T-helper 1 cell treated with Interleukin-12 subunit alpha and Interleukin-12 subunit beta and Interleukin-4 antibody, amounts not matched to agents 30 μg/mL and 1 μg/mL, for 36 hours (primary cell): Measurements from ENCODE around the gene CD22.
A peak's percentile ranks its signal among the peaks of the same experiment; 100 is the strongest.
"Not testable (repeated sequence)": the region's sequence is repeated elsewhere in the genome, so short reads cannot be mapped to it uniquely, and the experiment has no call there.

ENCODE experiments used
- H3K27ac Mint-ChIP-seq: one replicate; pipeline ENCODE4 v1.8.0; 2021; ENCODE audit warnings: mild to moderate bottlenecking, mixed read lengths
- H3K27me3 Mint-ChIP-seq: one replicate; pipeline ENCODE4 v1.8.0; 2021; ENCODE audit warnings: low read depth, mixed read lengths
- H3K36me3 Mint-ChIP-seq: one replicate; pipeline ENCODE4 v1.8.0; 2021; ENCODE audit warnings: low read depth, mixed read lengths
- H3K4me1 Mint-ChIP-seq: one replicate; pipeline ENCODE4 v1.8.0; 2021; ENCODE audit warnings: low read depth, mixed read lengths
- H3K4me3 Mint-ChIP-seq: one replicate; pipeline ENCODE4 v1.8.0; 2021; ENCODE audit warnings: mild to moderate bottlenecking, moderate library complexity, mixed read lengths
- H3K9me3 Mint-ChIP-seq: one replicate; pipeline ENCODE4 v1.8.0; 2021; ENCODE audit warnings: mixed read lengths

CD22 gene

DNA sequence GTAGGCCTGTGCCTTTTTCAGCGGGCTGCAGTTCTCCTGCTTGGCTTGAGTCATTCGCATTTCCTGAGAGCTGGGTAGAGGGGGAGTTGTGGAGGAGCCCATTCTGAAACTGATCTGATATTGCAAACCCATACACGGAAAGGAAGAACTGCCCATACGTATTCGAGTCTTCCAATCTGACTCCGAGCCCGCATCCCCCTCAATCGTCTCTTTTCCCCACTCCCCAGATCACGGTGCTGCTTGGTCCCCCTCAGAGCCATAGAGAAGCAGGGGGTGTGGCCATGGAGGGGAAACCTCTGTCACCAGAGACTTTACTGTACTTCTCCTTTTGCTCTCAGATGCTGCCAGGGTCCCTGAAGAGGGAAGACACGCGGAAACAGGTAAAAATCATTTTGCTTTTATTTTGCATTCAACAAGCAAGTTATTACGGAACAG, at the start of gene CD22:
TSS of gene CD22 (plus strand) at position 337 of the 435 bp plus-strand sequence. CDS start 2,854 bp downstream, outside the sequence.
- no peaks in the 10 kb centered on the region for H3K36me3 Mint-ChIP-seq
- peaks cover 15% of the 10 kb centered on the region for H3K27me3 Mint-ChIP-seq

DNA sequence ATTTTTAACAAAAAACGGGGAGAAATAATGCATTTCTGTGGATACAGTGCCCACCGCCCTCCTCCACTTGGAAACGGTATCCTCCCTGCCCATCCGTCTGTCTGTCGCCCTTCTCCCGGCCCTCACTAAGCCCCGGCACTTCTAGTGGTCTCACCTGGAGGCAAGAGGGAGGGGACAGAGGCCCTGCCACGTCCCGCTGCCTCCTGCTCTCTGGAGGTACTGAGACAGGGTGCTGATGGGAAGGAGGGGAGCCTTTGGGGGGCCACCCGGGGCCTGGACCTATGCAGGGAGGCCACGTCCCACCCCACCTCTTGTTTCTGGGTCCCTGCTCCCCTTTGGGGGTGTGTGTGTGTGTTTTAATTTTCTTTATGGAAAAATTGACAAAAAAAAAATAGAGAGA, 49.6 kb upstream of the CD22 start:
- H3K27ac Mint-ChIP-seq = no peak overlapping the region
- peaks cover 11% of the 10 kb centered on the region for H3K27me3 Mint-ChIP-seq
- peaks cover 13% of the 10 kb centered on the region for H3K36me3 Mint-ChIP-seq
- no peak overlapping the region for H3K4me3 Mint-ChIP-seq
- no peaks in the 10 kb centered on the region for H3K4me1 Mint-ChIP-seq
- H3K9me3 Mint-ChIP-seq = no peaks in the 10 kb centered on the region

More for the DNA sequence above, at the start of gene CD22:
- Mint-ChIP-seq H3K4me1 (peaks cover 17% of the 10 kb centered on the region), H3K27ac (no peak within 1 kb of the TSS), H3K9me3 (no peaks in the 10 kb centered on the region), H3K4me3 (peak within 1 kb of the TSS; percentile 15)

DNA sequence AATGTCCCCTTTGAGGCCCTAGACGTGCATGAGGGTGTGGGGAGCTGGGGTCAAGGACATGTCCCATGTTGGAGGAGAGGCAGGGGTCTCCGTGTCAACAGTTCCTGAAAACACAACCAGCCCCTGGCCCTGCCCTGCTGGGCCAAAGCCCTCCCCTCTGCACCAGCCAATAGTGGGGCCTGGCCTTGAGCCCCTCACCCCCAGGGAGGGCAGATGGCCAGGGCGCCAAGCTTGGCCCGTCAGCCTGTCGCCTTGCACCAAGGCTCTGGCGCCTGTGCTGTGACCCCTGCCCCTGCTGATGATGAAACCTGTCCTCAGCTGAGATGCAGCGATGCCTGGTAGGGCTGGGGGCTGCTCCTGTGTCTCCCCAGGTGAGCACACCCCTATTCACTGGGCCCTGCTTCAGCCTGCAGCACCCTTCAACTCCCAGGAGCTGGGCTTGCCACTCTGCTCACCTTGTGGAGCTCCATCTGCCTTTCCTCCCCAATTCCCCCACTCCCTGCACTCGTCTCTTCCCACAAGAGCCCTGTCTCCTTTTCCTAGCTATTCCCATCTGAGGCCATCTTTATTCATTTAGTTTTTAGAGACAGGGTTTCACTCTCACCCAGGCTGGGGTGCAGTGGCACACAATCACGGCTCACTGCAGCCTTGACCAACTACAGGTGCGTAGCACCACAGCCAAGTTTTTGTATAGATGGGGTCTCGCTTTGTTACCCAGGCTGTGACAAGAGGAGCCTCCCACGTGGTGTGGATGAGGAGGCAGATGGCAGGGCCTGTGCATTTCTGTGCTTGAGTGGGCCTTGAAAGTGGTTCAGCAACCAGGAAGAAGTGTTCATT, 48.8 kb upstream of the CD22 start:
- H3K4me1 Mint-ChIP-seq = no peaks in the 10 kb centered on the region
- H3K27ac Mint-ChIP-seq = peak overlapping the region; percentile 20
- peaks cover 15% of the 10 kb centered on the region for H3K27me3 Mint-ChIP-seq
- H3K36me3 Mint-ChIP-seq = peaks cover 11% of the 10 kb centered on the region
- H3K4me3 Mint-ChIP-seq = no peak overlapping the region
- no peaks in the 10 kb centered on the region for H3K9me3 Mint-ChIP-seq

DNA sequence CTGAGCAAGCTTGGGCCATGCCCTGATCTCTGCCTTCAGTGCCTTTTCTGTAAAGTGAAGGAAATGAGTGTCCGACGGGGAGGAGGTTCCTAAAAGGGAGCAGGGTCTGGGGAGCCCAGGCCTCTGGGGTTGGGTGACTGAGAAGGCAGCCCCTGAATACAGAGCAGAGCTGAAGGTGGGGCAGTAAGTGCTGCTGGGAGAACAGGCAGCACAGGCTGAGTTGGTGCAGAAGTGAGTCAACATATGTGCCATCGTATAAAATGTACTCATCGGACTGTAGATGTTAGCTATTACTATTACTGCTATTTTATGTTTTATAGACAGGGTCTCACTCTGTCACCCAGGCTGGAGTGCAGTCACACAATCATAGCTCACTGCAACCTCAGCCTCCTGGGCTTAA, 47.7 kb upstream of the CD22 start:
- no peaks in the 10 kb centered on the region for H3K9me3 Mint-ChIP-seq
- no peaks in the 10 kb centered on the region for H3K4me1 Mint-ChIP-seq
- no peak overlapping the region for H3K27ac Mint-ChIP-seq
- peaks cover 6% of the 10 kb centered on the region for H3K36me3 Mint-ChIP-seq
- H3K27me3 Mint-ChIP-seq = peaks cover 15% of the 10 kb centered on the region
- H3K4me3 Mint-ChIP-seq = no peak overlapping the region

DNA sequence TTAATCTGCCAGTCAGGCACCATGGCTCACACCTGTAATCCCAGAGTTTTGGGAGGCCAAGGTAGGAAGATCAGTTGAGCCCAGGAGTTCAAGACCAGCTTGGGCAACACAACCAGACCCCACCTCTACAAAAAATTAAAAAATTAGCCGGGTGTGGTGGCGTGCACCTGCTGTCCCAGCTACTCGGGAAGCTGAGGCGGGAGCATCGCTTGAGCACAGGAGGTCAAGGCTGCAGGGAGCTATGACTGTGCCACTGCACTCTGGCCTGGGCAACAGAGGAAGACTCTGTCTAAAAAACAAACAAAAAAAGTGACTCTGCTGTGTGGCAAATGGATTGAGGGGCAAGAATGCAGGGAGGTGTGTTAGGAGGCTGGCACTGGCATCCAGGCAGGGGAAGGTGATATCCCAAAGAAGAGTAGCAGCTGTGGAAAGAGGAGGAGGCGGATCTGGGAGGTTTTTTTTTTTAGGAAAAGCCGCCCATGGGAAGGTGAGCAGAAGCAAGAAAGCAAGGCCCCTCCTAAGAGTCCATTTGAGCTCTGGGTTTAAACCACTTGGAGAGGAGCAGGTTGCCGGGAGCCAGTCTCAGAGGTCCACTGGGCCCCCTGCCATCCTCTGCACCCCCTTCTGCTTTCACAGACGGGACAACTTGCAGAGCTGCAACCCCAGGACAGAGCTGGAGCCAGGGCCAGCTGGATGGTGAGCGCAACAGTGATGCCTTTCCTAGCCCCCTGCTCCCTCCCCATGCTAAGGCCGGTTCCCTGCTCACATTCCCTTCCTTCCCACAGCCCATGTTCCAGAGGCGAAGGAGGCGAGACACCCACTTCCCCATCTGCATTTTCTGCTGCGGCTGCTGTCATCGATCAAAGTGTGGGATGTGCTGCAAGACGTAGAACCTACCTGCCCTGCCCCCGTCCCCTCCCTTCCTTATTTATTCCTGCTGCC, 44.6 kb upstream of the CD22 start:
- no peaks in the 10 kb centered on the region for H3K4me1 Mint-ChIP-seq
- H3K27ac Mint-ChIP-seq = no peak overlapping the region
- H3K27me3 Mint-ChIP-seq = peaks cover 15% of the 10 kb centered on the region
- no peak overlapping the region for H3K4me3 Mint-ChIP-seq
- H3K36me3 Mint-ChIP-seq = no peaks in the 10 kb centered on the region
- no peaks in the 10 kb centered on the region for H3K9me3 Mint-ChIP-seq

DNA sequence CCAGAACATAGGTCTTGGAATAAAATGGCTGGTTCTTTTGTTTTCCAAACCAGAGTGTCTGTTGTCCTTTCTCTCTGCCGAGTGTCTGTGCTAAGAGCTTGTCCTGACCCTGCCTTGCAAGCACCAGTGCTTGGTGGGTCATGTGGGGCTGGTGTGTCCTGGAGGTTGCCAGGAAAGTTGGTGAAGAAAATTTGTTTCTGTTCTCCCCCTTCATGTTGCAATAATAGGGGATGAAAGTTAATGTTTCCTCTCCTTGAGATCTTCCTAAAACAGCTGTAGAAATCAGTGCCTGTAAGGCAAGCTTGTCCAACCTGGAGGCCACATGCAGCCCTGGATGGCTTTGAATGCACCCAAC, 43.9 kb upstream of the CD22 start:
- Mint-ChIP-seq H3K4me1 (no peaks in the 10 kb centered on the region), H3K36me3 (no peaks in the 10 kb centered on the region), H3K4me3 (no peak overlapping the region), H3K27me3 (peaks cover 15% of the 10 kb centered on the region), H3K9me3 (no peaks in the 10 kb centered on the region), H3K27ac (no peak overlapping the region)

DNA sequence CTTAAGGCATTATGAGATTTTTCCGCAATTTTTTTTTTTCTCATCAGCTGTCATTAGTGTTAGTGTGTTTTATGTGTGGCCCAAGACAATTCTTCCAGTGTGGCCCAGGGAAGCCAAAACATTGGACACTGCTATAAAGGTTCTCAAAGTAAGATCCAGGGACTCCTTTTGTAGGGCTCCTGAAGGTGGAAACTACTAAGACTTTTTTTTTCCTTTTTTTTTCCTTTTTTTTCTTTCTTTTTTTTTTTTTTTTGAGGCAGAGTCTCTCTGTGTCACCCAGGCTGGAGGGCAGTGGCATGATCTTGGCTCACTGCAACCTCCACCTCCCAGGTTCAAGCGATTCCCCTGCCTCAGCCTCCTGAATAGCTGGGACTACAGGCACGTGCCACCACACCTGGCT, 43.5 kb upstream of the CD22 start:
- not testable (repeated sequence) for H3K4me3 Mint-ChIP-seq, H3K27ac Mint-ChIP-seq, H3K36me3 Mint-ChIP-seq, H3K9me3 Mint-ChIP-seq, H3K4me1 Mint-ChIP-seq
- peaks cover 15% of the 10 kb centered on the region for H3K27me3 Mint-ChIP-seq

DNA sequence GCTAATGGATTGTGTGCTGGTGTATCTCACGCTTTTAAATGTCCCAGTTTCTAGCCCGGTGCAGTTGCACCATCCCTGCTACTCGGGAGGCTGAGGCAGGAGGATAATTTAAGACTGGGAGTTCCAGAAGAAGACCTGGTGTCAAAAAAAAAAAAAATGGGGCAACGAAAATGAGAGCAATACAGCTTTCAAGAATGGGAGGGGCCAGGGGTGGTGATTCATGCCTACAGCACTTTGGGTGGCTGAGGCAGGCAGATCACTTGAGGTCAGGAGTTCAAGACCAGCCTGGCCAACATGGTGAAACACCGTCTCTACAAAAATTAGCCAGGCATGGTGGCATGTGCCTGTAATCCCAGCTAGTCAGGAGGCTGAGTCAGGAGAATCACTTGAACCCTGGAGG, 42.9 kb upstream of the CD22 start:
- not testable (repeated sequence) for H3K36me3 Mint-ChIP-seq, H3K4me1 Mint-ChIP-seq, H3K4me3 Mint-ChIP-seq, H3K9me3 Mint-ChIP-seq, H3K27ac Mint-ChIP-seq
- H3K27me3 Mint-ChIP-seq = peaks cover 15% of the 10 kb centered on the region

DNA sequence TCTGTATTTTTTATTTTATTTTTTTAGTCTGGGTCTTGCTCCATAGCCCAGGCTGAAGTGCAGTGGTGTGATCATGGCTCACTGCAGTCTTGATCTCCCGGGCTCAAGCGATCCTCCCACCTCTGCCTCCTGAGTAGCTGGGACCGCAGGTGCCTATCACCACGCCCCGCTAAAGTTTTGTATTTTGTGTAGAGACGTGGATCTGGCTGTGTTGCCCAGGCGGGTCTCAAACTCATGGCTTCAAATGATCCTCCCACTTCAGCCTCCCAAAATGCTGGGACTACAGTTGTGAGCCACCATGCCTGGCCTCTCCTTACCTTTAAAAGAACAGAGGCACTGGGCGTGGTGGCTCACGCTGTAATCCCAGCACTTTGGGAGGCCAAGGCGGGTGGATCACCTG, 41.3 kb upstream of the CD22 start:
- H3K27me3 Mint-ChIP-seq = peaks cover 11% of the 10 kb centered on the region
- H3K27ac Mint-ChIP-seq = no peak overlapping the region
- no peaks in the 10 kb centered on the region for H3K36me3 Mint-ChIP-seq
- H3K9me3 Mint-ChIP-seq = no peaks in the 10 kb centered on the region
- H3K4me3 Mint-ChIP-seq = no peak overlapping the region
- no peaks in the 10 kb centered on the region for H3K4me1 Mint-ChIP-seq

DNA sequence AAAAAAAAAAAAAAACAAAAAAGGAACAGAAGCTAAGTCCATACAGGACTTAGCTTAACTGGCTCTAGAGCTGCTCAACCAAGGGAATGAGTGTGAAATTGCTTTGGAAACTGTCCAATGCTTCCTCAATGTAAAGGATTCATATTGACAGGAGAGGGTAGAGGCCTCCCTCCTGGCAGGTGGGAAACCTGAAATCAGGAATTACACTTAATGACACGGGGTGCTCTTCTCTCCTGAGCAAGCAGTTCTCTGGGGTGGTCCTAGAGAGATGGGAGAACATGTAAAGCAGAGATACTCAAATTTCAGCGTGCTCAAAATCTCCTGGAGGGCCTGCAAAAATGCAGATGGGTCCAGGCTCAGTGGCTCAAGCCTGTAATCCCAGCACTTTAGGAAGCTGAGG, 40.7 kb upstream of the CD22 start:
- Mint-ChIP-seq H3K27me3 (peaks cover 6% of the 10 kb centered on the region), H3K27ac (no peak overlapping the region), H3K4me1 (no peaks in the 10 kb centered on the region), H3K4me3 (no peak overlapping the region), H3K9me3 (no peaks in the 10 kb centered on the region), H3K36me3 (no peaks in the 10 kb centered on the region)

DNA sequence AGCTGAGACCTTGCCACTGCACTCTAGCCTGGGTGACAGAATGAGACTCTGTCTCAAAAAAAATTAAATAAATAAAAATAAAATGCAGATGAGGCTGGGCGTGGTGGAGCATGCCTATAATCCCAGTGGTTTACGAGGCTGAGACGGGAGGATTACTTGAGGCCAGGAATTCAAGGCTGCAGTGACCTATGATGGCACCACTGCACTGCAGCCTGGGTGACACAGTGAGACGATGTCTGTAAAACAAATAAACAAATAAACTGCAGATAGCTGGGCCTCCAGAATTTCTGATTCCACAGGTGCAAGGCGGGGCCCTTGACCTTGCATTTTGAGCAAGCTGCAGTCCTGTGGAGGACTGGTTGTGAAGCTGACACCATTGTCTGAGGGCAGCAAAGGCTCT, 40.1 kb upstream of the CD22 start:
- Mint-ChIP-seq H3K36me3 (no peaks in the 10 kb centered on the region), H3K27ac (no peak overlapping the region), H3K27me3 (peaks cover 4% of the 10 kb centered on the region), H3K4me1 (no peaks in the 10 kb centered on the region), H3K4me3 (no peak overlapping the region), H3K9me3 (no peaks in the 10 kb centered on the region)

DNA sequence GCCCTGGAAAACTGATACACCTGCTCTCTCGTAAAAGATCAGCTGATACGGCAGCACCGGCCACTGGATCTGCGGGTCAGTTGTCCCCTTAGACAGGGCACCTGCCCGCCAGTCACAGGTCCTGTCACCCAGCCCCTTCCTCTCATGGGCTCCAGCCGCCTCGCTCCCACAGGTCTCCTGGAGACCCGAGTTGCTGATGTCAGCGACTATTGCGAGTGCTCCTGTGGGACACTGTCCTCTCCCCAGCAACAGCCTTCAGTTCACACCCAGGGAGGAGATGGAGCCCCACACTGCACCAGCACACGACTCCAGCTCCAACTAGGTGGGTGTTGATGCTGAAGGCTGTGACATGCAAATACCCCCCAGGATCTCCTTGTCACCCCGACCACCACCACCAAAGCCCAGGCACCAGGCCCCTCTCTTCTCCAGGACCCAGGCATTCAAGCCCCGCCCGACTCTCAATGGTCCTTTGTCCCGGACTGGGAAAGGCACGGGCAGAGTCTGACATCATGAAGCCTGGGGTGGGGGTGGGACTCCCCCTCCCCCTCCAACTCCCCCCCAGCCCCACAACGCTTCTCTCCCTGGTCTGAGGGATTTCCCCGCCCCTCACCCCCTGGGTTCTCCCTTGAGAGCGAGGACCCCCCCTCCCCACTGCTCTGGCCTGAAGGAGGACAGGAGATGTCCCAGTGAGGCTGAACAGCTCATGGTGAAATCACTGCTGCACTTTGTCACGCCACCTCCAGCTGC, 38.4 kb upstream of the CD22 start:
- no peaks in the 10 kb centered on the region for H3K36me3 Mint-ChIP-seq
- no peaks in the 10 kb centered on the region for H3K9me3 Mint-ChIP-seq
- H3K27me3 Mint-ChIP-seq = no peaks in the 10 kb centered on the region
- H3K4me1 Mint-ChIP-seq = peaks cover under 1% of the 10 kb centered on the region
- H3K4me3 Mint-ChIP-seq = no peak overlapping the region
- H3K27ac Mint-ChIP-seq = no peak overlapping the region

DNA sequence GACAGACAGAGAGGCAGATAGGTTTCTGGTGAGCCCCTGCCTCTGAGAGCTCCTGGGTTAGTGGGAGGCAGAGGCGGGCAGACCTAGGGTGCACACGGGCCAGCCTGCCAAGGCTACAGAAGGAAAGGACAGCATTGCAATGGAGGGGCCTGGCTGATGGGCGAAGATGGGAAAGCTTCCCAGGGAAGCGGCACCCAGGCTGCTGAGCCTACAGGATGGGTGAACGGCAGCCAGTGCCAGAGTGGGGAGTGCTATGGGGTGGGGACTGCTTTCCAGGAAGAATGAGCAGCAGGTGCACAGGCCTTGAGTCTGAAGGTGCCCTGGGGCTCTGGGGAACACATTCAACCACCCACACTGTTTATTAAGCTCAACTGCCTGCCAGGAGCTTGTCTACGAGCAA, 37.7 kb upstream of the CD22 start:
- H3K27me3 Mint-ChIP-seq = no peaks in the 10 kb centered on the region
- H3K27ac Mint-ChIP-seq = no peak overlapping the region
- H3K36me3 Mint-ChIP-seq = no peaks in the 10 kb centered on the region
- H3K9me3 Mint-ChIP-seq = no peaks in the 10 kb centered on the region
- peaks cover 2% of the 10 kb centered on the region for H3K4me1 Mint-ChIP-seq
- H3K4me3 Mint-ChIP-seq = no peak overlapping the region

DNA sequence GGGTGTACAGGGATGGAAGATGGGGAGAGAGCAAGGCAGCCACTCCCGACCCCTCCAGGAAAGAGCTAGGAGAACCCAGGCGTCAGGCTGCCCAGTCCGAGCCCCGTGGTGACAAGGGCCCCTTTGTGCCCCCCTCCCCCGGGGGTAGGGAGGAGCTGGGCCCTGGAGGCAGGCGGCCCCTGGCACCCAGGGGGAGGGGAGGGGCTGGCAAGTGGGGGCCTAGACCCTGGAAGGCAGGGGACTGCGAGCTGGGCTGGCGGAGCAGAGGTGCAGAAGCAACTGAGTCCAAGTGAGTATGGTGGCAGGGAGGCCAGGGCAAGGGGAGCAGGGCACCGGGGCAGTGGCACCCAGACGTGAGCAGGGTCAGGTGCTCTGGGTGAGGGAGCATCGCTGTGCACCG, 37.1 kb upstream of the CD22 start, which contains the start of gene MAG:
TSS of gene MAG (plus strand) at position 246 of the 400 bp plus-strand sequence. CDS start 3,248 bp downstream, outside the sequence.
- Mint-ChIP-seq H3K4me1 (peaks cover 2% of the 10 kb centered on the region), H3K9me3 (no peaks in the 10 kb centered on the region), H3K36me3 (no peaks in the 10 kb centered on the region), H3K27me3 (no peaks in the 10 kb centered on the region), H3K4me3 (no peak within 1 kb of the TSS), H3K27ac (no peak within 1 kb of the TSS)
